BLaER1 treated with 17β-estradiol and CSF1 and Interleukin-3, amounts not matched to agents 10 nM and 100 nM (cell line): ENCODE data around the gene PBX3.

Source experiments
- H3K27ac ChIP-seq, 11 experiments: shearing (Covaris generic); formaldehyde crosslinking; 2 replicates each; pipeline ENCODE4 v1.8.1; 2022
- H3K27me3 ChIP-seq, 11 experiments: shearing (Covaris generic); formaldehyde crosslinking; 2 replicates each; pipeline ENCODE4 v1.8.1; 2022
- H3K36me3 ChIP-seq, 11 experiments: shearing (Covaris generic); formaldehyde crosslinking; 2 replicates each; pipeline ENCODE4 v1.8.1; 2022
- H3K4me1 ChIP-seq, 10 experiments: shearing (Covaris generic); formaldehyde crosslinking; 2 replicates each; pipeline ENCODE4 v1.8.1; 2022
- H3K4me2 ChIP-seq, 11 experiments: shearing (Covaris generic); formaldehyde crosslinking; 2 replicates each; pipeline ENCODE4 v1.8.1; 2022
- H3K4me3 ChIP-seq, 10 experiments: shearing (Covaris generic); formaldehyde crosslinking; 2 replicates each; pipeline ENCODE4 v1.8.1; 2022
- H3K9ac ChIP-seq, 11 experiments: shearing (Covaris generic); formaldehyde crosslinking; 2 replicates each; pipeline ENCODE4 v1.8.1; 2022
- H3K9me3 ChIP-seq, 11 experiments: shearing (Covaris generic); formaldehyde crosslinking; replicated peaks in 1 of 11; 2 replicates each; pipeline ENCODE4 v1.8.1; 2022
- H4K20me1 ChIP-seq, 11 experiments: shearing (Covaris generic); formaldehyde crosslinking; 2 replicates each; pipeline ENCODE4 v1.8.1; 2022
- Cebpa-rat ChIP-seq, 11 experiments: shearing (Covaris generic); IDR thresholded peaks; 2 replicates each; pipeline ENCODE4 v1.8.1; 2022

Gene PBX3

DNA sequence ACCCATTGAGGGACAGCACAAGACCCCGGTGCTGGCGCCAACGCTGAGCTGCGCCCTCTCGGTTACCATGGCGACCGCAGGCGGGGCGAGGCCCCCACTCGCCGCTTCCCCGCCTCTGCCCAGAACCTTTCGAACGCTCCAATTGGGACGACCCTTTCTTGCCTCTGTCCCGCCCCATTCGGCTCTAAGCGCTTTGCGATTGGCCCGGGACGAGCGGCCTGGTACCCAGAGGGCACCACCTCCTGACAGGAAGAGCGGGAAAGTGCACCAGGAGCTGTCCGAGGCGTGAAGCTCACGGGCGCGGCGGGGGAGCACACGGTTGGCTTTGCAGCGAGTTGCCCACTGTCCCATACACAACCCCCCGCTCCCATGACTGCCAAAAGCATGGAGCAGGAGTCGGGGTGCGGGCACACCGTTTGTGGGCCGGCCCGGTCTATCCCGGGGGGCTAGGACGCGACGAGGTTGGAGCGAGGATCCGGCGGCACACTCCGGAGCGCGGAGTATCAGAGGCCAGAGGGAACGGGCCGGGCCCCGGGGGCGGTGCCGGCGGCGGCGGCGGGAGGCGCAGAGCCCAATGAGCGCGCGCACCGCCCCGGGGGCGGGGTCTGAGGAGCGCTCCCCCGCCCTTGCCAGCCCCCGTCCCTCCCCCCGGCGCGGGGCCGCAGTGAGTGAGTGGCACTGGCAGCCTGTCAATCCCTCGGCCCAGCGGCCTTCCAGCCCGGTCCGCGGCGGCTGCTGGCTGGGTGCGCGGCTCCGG lies 978 bp upstream of the PBX3 start:
- TF ChIP-seq Cebpa-rat (IDR thresholded peaks at IDR 0.05) = no peak
- H3K4me1 ChIP-seq = peaks cover 15 to 29% (median 20%) of the 10 kb centered on the region in 10 experiments; a peak in 19 of 20 replicates
- H3K27ac ChIP-seq = peak overlapping the region in 10 of 11 experiments; percentile 69 to 87 (median 79); a peak in 20 of 22 replicates
- peak overlapping the region; percentile 75 to 88 (median 85); a peak in 21 of 22 replicates for H3K9ac ChIP-seq
- H3K9me3 ChIP-seq = no peaks in the 10 kb centered on the region
- H3K36me3 ChIP-seq = peaks cover 0 to 27% (median 0%) of the 10 kb centered on the region in 11 experiments; a peak in 7 of 22 replicates
- H3K4me3 ChIP-seq = peak overlapping the region; percentile 70 to 91 (median 80)
- H3K27me3 ChIP-seq = peaks cover 31 to 41% (median 40%) of the 10 kb centered on the region in 11 experiments
- H4K20me1 ChIP-seq = peaks cover 0 to 39% (median 23%) of the 10 kb centered on the region in 11 experiments; a peak in 15 of 22 replicates
- H3K4me2 ChIP-seq = peak overlapping the region; percentile 78 to 97 (median 94)

DNA sequence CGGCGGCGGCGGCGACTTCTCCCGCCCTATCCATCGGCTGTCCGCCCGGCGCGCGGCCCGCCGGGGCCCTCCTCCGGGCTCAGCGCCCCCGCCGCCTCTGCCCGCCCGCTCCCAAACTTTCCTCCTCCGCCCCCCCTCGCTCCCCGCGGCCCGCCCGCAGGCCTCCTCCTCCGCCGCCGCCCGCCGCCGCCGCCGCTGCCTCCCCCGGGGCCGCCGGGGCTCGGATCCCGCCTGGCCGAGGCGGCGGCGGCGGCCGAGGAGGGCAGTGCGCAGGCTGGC lies 460 bp upstream of the PBX3 start:
- Histone ChIP-seq H3K4me3 (peak overlapping the region; percentile 70 to 91 (median 80)), H3K36me3 (peaks cover 0 to 33% (median 4%) of the 10 kb centered on the region in 11 experiments; a peak in 7 of 22 replicates), H3K27me3 (peaks cover 32 to 46% (median 45%) of the 10 kb centered on the region in 11 experiments), H3K9ac (peak overlapping the region; percentile 75 to 88 (median 85)), H3K27ac (peak overlapping the region; percentile 56 to 87 (median 77); a peak in 21 of 22 replicates), H4K20me1 (peaks cover 0 to 44% (median 23%) of the 10 kb centered on the region in 11 experiments; a peak in 15 of 22 replicates), H3K4me2 (peak overlapping the region in 10 of 11 experiments; percentile 21 to 97 (median 94); a peak in 17 of 22 replicates), H3K4me1 (peaks cover 15 to 29% (median 20%) of the 10 kb centered on the region in 10 experiments; a peak in 19 of 20 replicates), H3K9me3 (no peaks in the 10 kb centered on the region)
- TF ChIP-seq Cebpa-rat (IDR thresholded peaks at IDR 0.05) = no peak

- Histone ChIP-seq H3K4me1 (peaks cover 15 to 29% (median 20%) of the 10 kb centered on the region in 10 experiments; a peak in 19 of 20 replicates), H3K27ac (peak overlapping the region; percentile 56 to 87 (median 77); a peak in 21 of 22 replicates), H3K9me3 (no peaks in the 10 kb centered on the region), H3K27me3 (peaks cover 32 to 57% (median 51%) of the 10 kb centered on the region in 11 experiments), H3K9ac (peak overlapping the region; percentile 75 to 88 (median 85)), H3K36me3 (peaks cover 0 to 33% (median 4%) of the 10 kb centered on the region in 11 experiments; a peak in 7 of 22 replicates), H3K4me3 (peak overlapping the region; percentile 70 to 91 (median 80)), H4K20me1 (peaks cover 0 to 44% (median 23%) of the 10 kb centered on the region in 11 experiments; a peak in 15 of 22 replicates), H3K4me2 (peak overlapping the region; percentile 85 to 97 (median 94))
- no peak for TF ChIP-seq Cebpa-rat (IDR thresholded peaks at IDR 0.05)
Measured at GRCh38 chr9:125747765-125748445, 732 bp downstream of the PBX3 start.

GRCh38 chr9:125748446-125749099 lies 1.4 kb downstream of the PBX3 start:
- TF ChIP-seq Cebpa-rat (IDR thresholded peaks at IDR 0.05) = no peak
- Histone ChIP-seq H3K27me3 (peaks cover 32 to 58% (median 51%) of the 10 kb centered on the region in 11 experiments), H4K20me1 (peaks cover 0 to 44% (median 23%) of the 10 kb centered on the region in 11 experiments; a peak in 15 of 22 replicates), H3K27ac (peak overlapping the region in 7 of 11 experiments; percentile 69 to 87 (median 76); a peak in 12 of 22 replicates), H3K4me1 (peaks cover 15 to 29% (median 20%) of the 10 kb centered on the region in 10 experiments; a peak in 19 of 20 replicates), H3K9ac (peak overlapping the region; percentile 75 to 88 (median 85)), H3K4me2 (peak overlapping the region; percentile 85 to 97 (median 94)), H3K36me3 (peaks cover 0 to 33% (median 4%) of the 10 kb centered on the region in 11 experiments; a peak in 7 of 22 replicates), H3K4me3 (peak overlapping the region; percentile 70 to 91 (median 80)), H3K9me3 (no peaks in the 10 kb centered on the region)

DNA sequence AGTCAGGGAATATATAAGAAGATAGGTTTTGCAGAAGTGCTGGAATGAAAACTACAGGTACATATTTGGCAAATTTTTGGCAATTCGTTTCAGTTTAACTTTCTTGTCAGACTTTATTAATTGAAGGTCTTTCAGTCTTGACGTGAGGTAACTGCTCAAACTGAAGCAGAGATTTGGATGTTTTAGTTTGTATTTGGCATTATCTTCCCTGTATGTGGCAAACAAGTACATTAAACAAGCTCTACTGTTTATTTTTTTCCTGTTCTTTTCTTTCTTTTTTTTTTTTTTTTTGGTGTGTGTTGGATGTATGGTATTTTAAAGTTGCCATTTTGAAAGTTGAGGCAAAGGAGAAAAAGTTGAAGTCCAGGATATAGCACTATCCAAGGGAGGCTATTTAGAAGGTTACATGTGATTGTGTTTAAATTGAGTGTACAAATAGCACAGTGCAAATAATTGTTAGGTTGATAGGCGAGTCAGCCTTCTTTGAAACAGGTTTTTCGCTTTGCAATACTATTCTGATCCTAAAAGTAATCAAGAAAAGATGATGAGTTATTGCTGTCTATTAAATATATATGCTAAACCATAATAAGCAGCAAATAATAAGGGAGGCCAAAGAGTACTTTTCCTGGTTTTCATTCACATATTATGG lies 2.2 kb downstream of the PBX3 start:
- Histone ChIP-seq H3K4me2 (peak overlapping the region; percentile 85 to 97 (median 94); a peak in 18 of 22 replicates), H3K9ac (no peak overlapping the region), H3K36me3 (peaks cover 0 to 33% (median 4%) of the 10 kb centered on the region in 11 experiments; a peak in 7 of 22 replicates), H3K27ac (no peak overlapping the region), H3K27me3 (peaks cover 32 to 59% (median 51%) of the 10 kb centered on the region in 11 experiments), H4K20me1 (peaks cover 0 to 44% (median 23%) of the 10 kb centered on the region in 11 experiments; a peak in 15 of 22 replicates), H3K4me1 (peaks cover 15 to 29% (median 20%) of the 10 kb centered on the region in 10 experiments; a peak in 19 of 20 replicates), H3K9me3 (no peaks in the 10 kb centered on the region), H3K4me3 (peak overlapping the region in 6 of 10 experiments; percentile 70 to 84 (median 79); a peak in 8 of 20 replicates)
- TF ChIP-seq Cebpa-rat (IDR thresholded peaks at IDR 0.05) = no peak

- Histone ChIP-seq H3K36me3 (peaks cover 0 to 33% (median 4%) of the 10 kb centered on the region in 11 experiments; a peak in 7 of 22 replicates), H4K20me1 (peaks cover 0 to 44% (median 23%) of the 10 kb centered on the region in 11 experiments; a peak in 15 of 22 replicates), H3K4me1 (peaks cover 14 to 28% (median 19%) of the 10 kb centered on the region in 10 experiments; a peak in 19 of 20 replicates), H3K9ac (no peak overlapping the region), H3K4me2 (peak overlapping the region in 10 of 11 experiments; percentile 1 to 96 (median 88); a peak in 11 of 22 replicates), H3K9me3 (no peaks in the 10 kb centered on the region), H3K4me3 (no peak overlapping the region; a peak in 2 of 20 replicates), H3K27me3 (peaks cover 32 to 59% (median 51%) of the 10 kb centered on the region in 11 experiments), H3K27ac (no peak overlapping the region)
- no peak for TF ChIP-seq Cebpa-rat (IDR thresholded peaks at IDR 0.05)
Measured at GRCh38 chr9:125749951-125750626, 2.9 kb downstream of the PBX3 start.

DNA sequence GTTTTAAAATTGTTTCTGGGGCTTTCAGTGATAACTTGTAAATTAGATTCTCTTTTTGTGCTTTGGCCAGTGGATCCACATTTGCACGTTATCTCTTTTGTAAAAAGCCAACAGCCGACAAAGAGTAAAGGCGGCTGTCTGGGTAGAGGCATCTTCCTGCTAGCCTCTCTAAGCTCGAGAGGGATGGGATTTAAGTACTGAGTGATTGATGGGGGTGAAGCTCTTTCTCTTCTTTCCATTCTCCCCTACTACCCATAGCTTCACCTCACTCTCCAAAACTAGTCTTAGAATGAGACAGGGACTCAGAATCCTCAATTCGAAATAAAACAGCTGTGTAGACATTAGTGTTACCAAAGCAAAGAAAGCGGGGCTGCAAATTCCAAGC lies 3.4 kb downstream of the PBX3 start:
- Histone ChIP-seq H3K27ac (no peak overlapping the region), H3K4me3 (no peak overlapping the region), H3K9me3 (no peaks in the 10 kb centered on the region), H3K9ac (no peak overlapping the region), H4K20me1 (peaks cover 0 to 44% (median 23%) of the 10 kb centered on the region in 11 experiments; a peak in 15 of 22 replicates), H3K27me3 (peaks cover 32 to 59% (median 51%) of the 10 kb centered on the region in 11 experiments), H3K4me1 (peaks cover 9 to 23% (median 14%) of the 10 kb centered on the region in 10 experiments; a peak in 19 of 20 replicates), H3K36me3 (peaks cover 0 to 33% (median 4%) of the 10 kb centered on the region in 11 experiments; a peak in 7 of 22 replicates), H3K4me2 (peak overlapping the region in 7 of 11 experiments; percentile 1 to 92 (median 7); a peak in 6 of 22 replicates)
- TF ChIP-seq Cebpa-rat (IDR thresholded peaks at IDR 0.05) = no peak
